OCI-LY1 (cell line): ENCODE results near the gene MIB2.

Experiments used
- CTCF ChIP-seq: fragments of 200-600 bp; sonication (generic), shearing (Covaris generic); IDR thresholded peaks from 2 replicates; pipeline ENCODE4 v1.5.1; 2017; ENCODE audit warnings: mild to moderate bottlenecking, antibody characterized with exemption, low read length, moderate library complexity, mixed read lengths
- EZH2 ChIP-seq: fragments of 200-600 bp; sonication (generic), shearing (Covaris generic); IDR thresholded peaks from 2 replicates; pipeline ENCODE4 v1.8.0; 2017; ENCODE audit warnings: borderline replicate concordance, mixed run types, mild to moderate bottlenecking, antibody characterized with exemption, low read length, moderate library complexity, mixed read lengths

DNA sequence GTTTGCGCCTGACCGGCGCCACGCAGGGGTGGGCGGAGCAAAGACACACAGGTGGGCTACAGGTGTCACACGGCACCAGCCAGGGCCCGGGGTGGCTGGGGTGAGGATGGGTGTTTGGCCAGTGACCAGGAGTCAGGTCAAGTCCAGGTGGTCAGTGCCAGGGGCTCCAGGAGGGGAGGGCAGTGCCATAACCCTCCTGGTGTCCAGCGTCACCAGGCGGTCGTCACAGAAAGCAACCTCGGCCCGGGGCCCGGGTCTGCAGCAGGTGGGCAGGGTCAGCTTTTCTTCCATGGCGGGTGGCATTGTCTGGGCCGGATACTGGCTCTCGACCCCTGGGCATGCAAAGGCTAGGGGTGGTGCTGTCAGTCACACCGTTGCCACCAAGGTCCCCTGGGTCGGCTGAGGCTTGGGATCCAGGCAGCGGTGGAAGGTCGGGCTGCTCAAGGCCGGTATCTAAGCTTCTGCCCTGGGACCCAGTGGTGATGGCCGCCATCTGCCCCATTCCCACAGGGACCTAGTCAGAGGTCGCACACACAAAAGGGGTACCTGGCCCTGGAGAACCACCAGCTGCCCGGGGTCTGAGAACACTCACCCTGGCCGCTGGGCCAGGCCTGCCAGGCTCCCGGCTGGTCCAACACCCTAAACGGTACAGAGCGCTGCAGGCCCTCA is 17.1 kb upstream of the MIB2 start:
- TF ChIP-seq CTCF, result no peak
- no peak for TF ChIP-seq EZH2
